Fibroblast of lung (primary cell): ENCODE data around the gene SCP2.
"Not testable (repeated sequence)": the region's sequence is repeated elsewhere in the genome, so short reads cannot be mapped to it uniquely, and the experiment has no call there.

Experiments used
- CTCF ChIP-seq, 2 donors: IDR thresholded peaks in 1 of 2; conservative IDR thresholded peaks in 1 of 2; 1 replicate in 1 of 2; 2 replicates in 1 of 2; pipeline ENCODE4 v1.5.1; 2011 to 2012; ENCODE audit warnings: low read length in 2 of 2, control low read depth in 1 of 2, inconsistent platforms in 1 of 2, low read depth in 1 of 2, mild to moderate bottlenecking in 1 of 2
- EZH2 ChIP-seq: IDR thresholded peaks from 2 replicates; pipeline ENCODE4 v1.5.1; 2012; ENCODE audit warnings: low read length, control low read depth, mild to moderate bottlenecking; ENCODE audit errors: missing control alignments

- TF ChIP-seq CTCF (conservative IDR thresholded peaks at IDR 0.05 in 1 of 2, IDR thresholded peaks at IDR 0.05 in 1 of 2; ENCODE audit: low read depth in 1 of 2, low read length in 2 of 2); EZH2: not testable (repeated sequence)
These were observed 79.5 kb downstream of the SCP2 start for GRCh38 chr1:53006612-53007011.
